ENCODE measurements around the gene NCLN. TPM values are rescaled to one million over a fixed set of nuclear protein-coding genes. Genes with fewer than 3 reads are reported as not detected.

Gene NCLN
- total and polyA plus RNA-seq, 9 of the 15 experiments (the other 6 are each of a cell fraction or from before 2014, with no cell fraction given), result 3.8 to 126 (median 39.6) TPM

GRCh38 chr19:3184847-3185460, 776 bp upstream of the NCLN start (continued):
- peak; percentile 97 for TF ChIP-seq ZNF24 (IDR thresholded peaks at IDR 0.05)
- TF ChIP-seq SUPT5H (IDR thresholded peaks at IDR 0.05), result no peak
- no peak for TF ChIP-seq SMARCC2 (IDR thresholded peaks at IDR 0.05; ENCODE audit: low read depth)
- no peak for TF ChIP-seq POLR3A (IDR thresholded peaks at IDR 0.05; ENCODE audit: borderline replicate concordance, extremely low read depth, insufficient read depth, insufficient read length)
- no peak for TF ChIP-seq TSC22D4 (tag; IDR thresholded peaks at IDR 0.05)
- no peak for TF ChIP-seq ZNF239 (CRISPR knock-in tag; IDR thresholded peaks at IDR 0.05)
- no peak for TF ChIP-seq BCL6 (CRISPR knock-in tag; IDR thresholded peaks at IDR 0.05)
- no peak for TF ChIP-seq ZNF277 (CRISPR knock-in tag; IDR thresholded peaks at IDR 0.05; ENCODE audit: borderline replicate concordance)
- TF ChIP-seq NR2C2 (CRISPR knock-in tag; IDR thresholded peaks at IDR 0.05), result no peak
- no peak for TF ChIP-seq NR2C2 (tag; IDR thresholded peaks at IDR 0.05)
- no peak; the same call in 1 of the 2 replicates for TF ChIP-seq DEAF1 (CRISPR knock-in tag; IDR thresholded peaks at IDR 0.05)
- no peak for TF ChIP-seq JUND (IDR thresholded peaks at IDR 0.05; ENCODE audit: borderline replicate concordance, low read depth, low read length)
- TF ChIP-seq JUND (tag; IDR thresholded peaks at IDR 0.05; ENCODE audit: borderline replicate concordance, low read depth, low read length), result no peak
- peak; percentile 90 for TF ChIP-seq C11orf30 (IDR thresholded peaks at IDR 0.05; ENCODE audit: low read depth)
- no peak for TF ChIP-seq ZNF354B (CRISPR knock-in tag; IDR thresholded peaks at IDR 0.05)
- TF ChIP-seq ZNF586 (CRISPR knock-in tag; conservative IDR thresholded peaks at IDR 0.05), result no peak
- TF ChIP-seq RCOR1 (IDR thresholded peaks at IDR 0.05; ENCODE audit: borderline replicate concordance in 1 of 2, low read depth in 2 of 2, low read length in 2 of 2), result peak; percentile 58 to 63; a peak in 3 of 4 replicates
- TF ChIP-seq ZFPM2 (CRISPR knock-in tag; IDR thresholded peaks at IDR 0.05), result no peak
- peak; percentile 93 for TF ChIP-seq PRDM10 (IDR thresholded peaks at IDR 0.05; ENCODE audit: partially characterized antibody)
- TF ChIP-seq TFE3 (CRISPR knock-in tag; IDR thresholded peaks at IDR 0.05), result no peak
- TF ChIP-seq SIN3A (IDR thresholded peaks at IDR 0.05; ENCODE audit: borderline replicate concordance in 2 of 2, control insufficient read depth in 1 of 2, low read depth in 2 of 2, low read length in 2 of 2), result peak; percentile 89 to 92; a peak in 3 of 4 replicates
